OCI-LY7 (cell line): Measurements from ENCODE around the gene LPXN.

Source experiments
- EZH2phosphoT487 ChIP-seq: fragments of 200-600 bp; sonication (generic); IDR thresholded peaks from 2 replicates; pipeline ENCODE4 v1.6.1; 2018; ENCODE audit warnings: low read depth, borderline replicate concordance, mild to moderate bottlenecking, mixed run types, antibody characterized with exemption, low read length, moderate library complexity, mixed read lengths
- TF ChIP-seq, protein P1 (sequence below): fragments of 200-600 bp; sonication (generic); conservative IDR thresholded peaks from 2 replicates; pipeline ENCODE4 v1.5.1; 2014; ENCODE audit warnings: mild to moderate bottlenecking, antibody characterized with exemption, low read length, moderate library complexity, mixed read lengths

DNA sequence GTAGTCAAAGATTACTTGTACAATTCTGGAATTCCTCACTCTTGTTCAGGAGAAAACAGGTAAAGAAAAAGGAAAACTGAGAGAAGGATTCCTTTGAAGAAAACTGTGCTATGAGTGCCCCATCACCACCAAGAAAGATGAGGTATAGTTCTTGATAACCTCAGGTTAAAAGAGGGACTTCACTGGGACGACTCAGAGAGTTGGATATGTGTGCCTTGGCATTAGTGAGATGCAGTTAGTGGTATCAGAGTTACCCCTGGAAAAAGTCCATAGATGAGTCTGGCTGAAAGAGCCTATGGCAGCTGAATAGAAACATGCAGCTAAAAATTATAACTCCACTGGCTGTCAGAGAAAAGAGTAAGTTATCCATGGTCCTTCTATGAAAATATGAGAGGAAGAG, 28.8 kb downstream of the LPXN start:
- TF ChIP-seq, protein P1, sequence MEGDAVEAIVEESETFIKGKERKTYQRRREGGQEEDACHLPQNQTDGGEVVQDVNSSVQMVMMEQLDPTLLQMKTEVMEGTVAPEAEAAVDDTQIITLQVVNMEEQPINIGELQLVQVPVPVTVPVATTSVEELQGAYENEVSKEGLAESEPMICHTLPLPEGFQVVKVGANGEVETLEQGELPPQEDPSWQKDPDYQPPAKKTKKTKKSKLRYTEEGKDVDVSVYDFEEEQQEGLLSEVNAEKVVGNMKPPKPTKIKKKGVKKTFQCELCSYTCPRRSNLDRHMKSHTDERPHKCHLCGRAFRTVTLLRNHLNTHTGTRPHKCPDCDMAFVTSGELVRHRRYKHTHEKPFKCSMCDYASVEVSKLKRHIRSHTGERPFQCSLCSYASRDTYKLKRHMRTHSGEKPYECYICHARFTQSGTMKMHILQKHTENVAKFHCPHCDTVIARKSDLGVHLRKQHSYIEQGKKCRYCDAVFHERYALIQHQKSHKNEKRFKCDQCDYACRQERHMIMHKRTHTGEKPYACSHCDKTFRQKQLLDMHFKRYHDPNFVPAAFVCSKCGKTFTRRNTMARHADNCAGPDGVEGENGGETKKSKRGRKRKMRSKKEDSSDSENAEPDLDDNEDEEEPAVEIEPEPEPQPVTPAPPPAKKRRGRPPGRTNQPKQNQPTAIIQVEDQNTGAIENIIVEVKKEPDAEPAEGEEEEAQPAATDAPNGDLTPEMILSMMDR, result no peak
- TF ChIP-seq EZH2phosphoT487, result no peak
